ENCODE measurements around the gene NEK8. TPM values are rescaled to one million over a fixed set of nuclear protein-coding genes. Genes with fewer than 3 reads are reported as not detected.
A peak's percentile ranks its signal among the peaks of the same experiment; 100 is the strongest.

The NEK8 gene
- total and polyA plus RNA-seq, 2 of the 8 experiments (the other 6 are each of a cell fraction or from before 2014, with no cell fraction given) = 14.9 to 23.3 TPM

DNA sequence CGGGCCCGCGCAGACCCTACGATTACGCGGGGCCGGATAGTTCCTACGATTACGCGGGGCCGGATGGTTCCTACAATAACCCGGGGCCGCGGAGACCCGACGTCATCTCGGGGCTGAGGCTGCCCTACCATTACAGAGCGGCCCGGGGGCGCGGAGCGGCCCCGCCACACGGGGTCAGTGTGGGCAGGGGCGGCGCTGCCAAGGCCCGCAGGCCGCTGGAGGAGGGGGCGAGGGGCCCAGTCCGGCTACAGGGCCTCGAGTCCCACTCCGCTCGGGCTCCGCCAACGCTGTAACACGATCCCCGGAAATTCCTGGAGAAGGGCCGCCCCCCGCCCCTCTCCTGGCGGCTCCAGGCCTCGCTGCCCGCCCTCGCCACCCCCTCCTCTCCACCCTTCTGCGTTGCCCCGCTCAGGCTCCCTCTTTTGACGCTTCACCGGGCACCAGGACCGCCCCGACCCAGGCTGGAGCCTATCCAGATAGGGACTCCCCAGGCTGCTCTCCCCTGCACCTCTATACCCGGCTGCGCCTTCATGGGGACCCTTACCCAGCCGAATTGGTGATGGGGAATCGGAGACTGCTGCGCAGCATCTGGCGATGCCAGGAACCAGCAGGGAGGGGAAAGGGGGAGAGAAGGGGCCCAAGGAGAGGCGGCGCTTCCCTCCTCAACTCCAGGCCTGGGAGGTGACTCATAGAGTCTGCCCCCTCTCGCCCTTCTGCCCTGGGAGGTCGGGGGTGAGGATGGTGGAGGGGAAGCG is 10.8 kb upstream of the NEK8 start, which contains the start of gene RAB34 (continued):
- peak; percentile 25 to 49; a peak in 1 of 4 replicates for TF ChIP-seq SIN3A (conservative IDR thresholded peaks at IDR 0.05 in 1 of 2, IDR thresholded peaks at IDR 0.05 in 1 of 2; ENCODE audit: low read depth in 1 of 2, low read length in 2 of 2)
- TF ChIP-seq ASH2L (IDR thresholded peaks at IDR 0.05; ENCODE audit: low read length) = peak; percentile 83
- TF ChIP-seq POLR2AphosphoS5 (IDR thresholded peaks at IDR 0.05; ENCODE audit: low read depth, low read length) = peak; percentile 59
- TF ChIP-seq SAP30 (IDR thresholded peaks at IDR 0.05; ENCODE audit: insufficient read depth, insufficient replicate concordance, low read length) = no peak
- no peak for TF ChIP-seq HDAC6 (IDR thresholded peaks at IDR 0.05; ENCODE audit: low read depth, low read length)
- TF ChIP-seq KDM5A (IDR thresholded peaks at IDR 0.05; ENCODE audit: low read length) = no peak
- no peak for TF ChIP-seq CBX5 (IDR thresholded peaks at IDR 0.05; ENCODE audit: low read depth, low read length)
- no peak for TF ChIP-seq POU5F1 (IDR thresholded peaks at IDR 0.05; ENCODE audit: low read depth, low read length)
- TF ChIP-seq YY1 (IDR thresholded peaks at IDR 0.05; ENCODE audit: low read depth, low read length) = peak; percentile 69; the same call in 1 of the 2 replicates
- peak; percentile 62; the same call in 1 of the 2 replicates for TF ChIP-seq CREB1 (IDR thresholded peaks at IDR 0.05)
- peak; percentile 81 for TF ChIP-seq TAF1 (IDR thresholded peaks at IDR 0.05; ENCODE audit: low read depth, low read length)
- TF ChIP-seq RAD21 (IDR thresholded peaks at IDR 0.05 in 1 of 2, conservative IDR thresholded peaks at IDR 0.05 in 1 of 2; ENCODE audit: low read depth in 2 of 2, low read length in 2 of 2) = peak in 1 of 2 experiments; percentile 12; a peak in 1 of 4 replicates
- peak; percentile 48 to 78 for TF ChIP-seq POLR2A (IDR thresholded peaks at IDR 0.05; ENCODE audit: control extremely low read depth in 1 of 2, low read depth in 2 of 2, low read length in 2 of 2)
- TF ChIP-seq TAF7 (optimal IDR thresholded peaks at IDR 0.05; ENCODE audit: borderline replicate concordance, low read depth, low read length) = peak; percentile 65
- peak; percentile 65; the same call in 1 of the 2 replicates for TF ChIP-seq PHF8 (conservative IDR thresholded peaks at IDR 0.05; ENCODE audit: low read depth, low read length)
- TF ChIP-seq, protein P1, sequence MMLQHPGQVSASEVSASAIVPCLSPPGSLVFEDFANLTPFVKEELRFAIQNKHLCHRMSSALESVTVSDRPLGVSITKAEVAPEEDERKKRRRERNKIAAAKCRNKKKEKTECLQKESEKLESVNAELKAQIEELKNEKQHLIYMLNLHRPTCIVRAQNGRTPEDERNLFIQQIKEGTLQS (IDR thresholded peaks at IDR 0.05; ENCODE audit: insufficient read depth, low read depth, low read length) = 0 out of 2 replicates have a peak, but pooled peaks have one; percentile 3
- peak; percentile 57; the same call in 1 of the 2 replicates for TF ChIP-seq SP1 (IDR thresholded peaks at IDR 0.05; ENCODE audit: low read depth, low read length)
- TF ChIP-seq, protein P2, sequence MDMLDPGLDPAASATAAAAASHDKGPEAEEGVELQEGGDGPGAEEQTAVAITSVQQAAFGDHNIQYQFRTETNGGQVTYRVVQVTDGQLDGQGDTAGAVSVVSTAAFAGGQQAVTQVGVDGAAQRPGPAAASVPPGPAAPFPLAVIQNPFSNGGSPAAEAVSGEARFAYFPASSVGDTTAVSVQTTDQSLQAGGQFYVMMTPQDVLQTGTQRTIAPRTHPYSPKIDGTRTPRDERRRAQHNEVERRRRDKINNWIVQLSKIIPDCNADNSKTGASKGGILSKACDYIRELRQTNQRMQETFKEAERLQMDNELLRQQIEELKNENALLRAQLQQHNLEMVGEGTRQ (IDR thresholded peaks at IDR 0.05; ENCODE audit: low read length) = no peak
- TF ChIP-seq EGR1 (IDR thresholded peaks at IDR 0.05; ENCODE audit: borderline replicate concordance, low read depth, low read length) = peak; percentile 83; the same call in 1 of the 2 replicates
- TF ChIP-seq, protein P3, sequence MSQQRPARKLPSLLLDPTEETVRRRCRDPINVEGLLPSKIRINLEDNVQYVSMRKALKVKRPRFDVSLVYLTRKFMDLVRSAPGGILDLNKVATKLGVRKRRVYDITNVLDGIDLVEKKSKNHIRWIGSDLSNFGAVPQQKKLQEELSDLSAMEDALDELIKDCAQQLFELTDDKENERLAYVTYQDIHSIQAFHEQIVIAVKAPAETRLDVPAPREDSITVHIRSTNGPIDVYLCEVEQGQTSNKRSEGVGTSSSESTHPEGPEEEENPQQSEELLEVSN (IDR thresholded peaks at IDR 0.05) = peak; percentile 48
- TF ChIP-seq TBP (IDR thresholded peaks at IDR 0.05; ENCODE audit: low read depth, low read length) = peak; percentile 49
- TF ChIP-seq TCF12 (IDR thresholded peaks at IDR 0.05; ENCODE audit: low read depth, low read length) = 0 out of 2 replicates have a peak, but pooled peaks have one; percentile 21
